ENCODE results near the gene NXN.
"Not testable (repeated sequence)": the region's sequence is repeated elsewhere in the genome, so short reads cannot be mapped to it uniquely, and the experiment has no call there.

NXN gene

GRCh38 chr17:855569-855968 lies 124.0 kb downstream of the NXN start:
- DNase-seq = no peak

- DNase-seq = not testable (repeated sequence)
These were observed 126.7 kb downstream of the NXN start for GRCh38 chr17:852850-853249.

- no peak for DNase-seq
These were observed 127.2 kb downstream of the NXN start for GRCh38 chr17:852349-852748.

GRCh38 chr17:851924-852323 lies 127.7 kb downstream of the NXN start:
- no peak for DNase-seq

- no peak for DNase-seq
These were observed 128.5 kb downstream of the NXN start for GRCh38 chr17:850851-851763.

GRCh38 chr17:850086-850850 lies 129.3 kb downstream of the NXN start:
- DNase-seq = no peak

- no peak for DNase-seq
These were observed 131.2 kb downstream of the NXN start for GRCh38 chr17:848402-848801.

- DNase-seq = no peak
These were observed 132.4 kb downstream of the NXN start for GRCh38 chr17:846901-847843.

- no peak for DNase-seq
These were observed 138.3 kb downstream of the NXN start for GRCh38 chr17:841313-841712.

- no peak for DNase-seq
These were observed 141.1 kb downstream of the NXN start for GRCh38 chr17:838486-838885.

- no peak for DNase-seq
These were observed 143.4 kb downstream of the NXN start for GRCh38 chr17:836151-836550.

- DNase-seq = not testable (repeated sequence)
These were observed 143.9 kb downstream of the NXN start for GRCh38 chr17:835721-836120.

GRCh38 chr17:835263-835662 lies 144.3 kb downstream of the NXN start:
- DNase-seq = no peak

GRCh38 chr17:834136-834535 lies 145.4 kb downstream of the NXN start:
- DNase-seq = no peak

GRCh38 chr17:830950-831349 lies 148.6 kb downstream of the NXN start:
- DNase-seq = no peak

- no peak for DNase-seq
These were observed 149.2 kb downstream of the NXN start for GRCh38 chr17:830381-830780.

GRCh38 chr17:829614-830013 lies 150.0 kb downstream of the NXN start:
- not testable (repeated sequence) for DNase-seq

- DNase-seq = no peak
These were observed 150.8 kb downstream of the NXN start for GRCh38 chr17:828761-829160.

GRCh38 chr17:826778-827177 lies 152.8 kb downstream of the NXN start:
- DNase-seq = no peak

GRCh38 chr17:825216-825615 lies 154.4 kb downstream of the NXN start:
- no peak for DNase-seq

GRCh38 chr17:824378-824777 lies 155.2 kb downstream of the NXN start:
- DNase-seq = no peak

- no peak for DNase-seq
These were observed 156.1 kb downstream of the NXN start for GRCh38 chr17:823501-823902.

- no peak for DNase-seq
These were observed 160.3 kb downstream of the NXN start for GRCh38 chr17:819251-819650.
